Natural killer cell (primary cell): Measurements from ENCODE around the gene GLYATL2. TPM values are rescaled to one million over a fixed set of nuclear protein-coding genes. Genes with fewer than 3 reads are reported as not detected.

ENCODE experiments used
- ATAC-seq, 3 donors: fragments of 150-1000 bp in 2 of 3; fragments of 200-7000 bp in 1 of 3; cut with Tn5 transposase; 1 replicate in 1 of 3; 2 replicates in 2 of 3; pipeline ENCODE4 v1.10.0; 2021; ENCODE audit warnings: mild to moderate bottlenecking in 2 of 3, moderate library complexity in 2 of 3
- DNase-seq, 2 donors: peaks; one replicate each; pipeline versions ENCODE4 v3.0.0 to v3.0.0-alpha.2; 2013 to 2021; ENCODE audit warnings: mixed read lengths in 1 of 2
- H3K27ac ChIP-seq: one replicate; pipeline ENCODE4 v1.5.1; 2013; ENCODE audit warnings: mild to moderate bottlenecking, low read length
- H3K27me3 ChIP-seq: one replicate; pipeline ENCODE4 v1.6.1; 2013; ENCODE audit warnings: low read length; ENCODE audit not compliant: control insufficient read depth, insufficient read depth
- H3K36me3 ChIP-seq: one replicate; pipeline ENCODE4 v1.6.1; 2013; ENCODE audit warnings: low read length; ENCODE audit not compliant: control insufficient read depth, insufficient read depth
- H3K4me1 ChIP-seq: one replicate; pipeline ENCODE4 v1.6.1; 2013; ENCODE audit warnings: low read length; ENCODE audit not compliant: control insufficient read depth, insufficient read depth
- H3K4me3 ChIP-seq: one replicate; pipeline ENCODE4 v1.5.1; 2013; ENCODE audit warnings: low read length
- H3K9me3 ChIP-seq: one replicate; pipeline ENCODE4 v1.6.1; 2013; ENCODE audit warnings: low read length; ENCODE audit not compliant: control insufficient read depth, insufficient read depth
- H3K27ac Mint-ChIP-seq, 2 donors: one replicate each; pipeline ENCODE4 v1.8.0; 2022; ENCODE audit warnings: mild to moderate bottlenecking in 2 of 2, mixed read lengths in 2 of 2, moderate library complexity in 1 of 2
- H3K27me3 Mint-ChIP-seq, 2 donors: one replicate each; pipeline ENCODE4 v1.8.0; 2022; ENCODE audit warnings: low read depth in 2 of 2, mixed read lengths in 2 of 2
- H3K36me3 Mint-ChIP-seq: one replicate; pipeline ENCODE4 v1.8.0; 2022; ENCODE audit warnings: mixed read lengths
- H3K4me1 Mint-ChIP-seq, 2 donors: one replicate each; pipeline ENCODE4 v1.8.0; 2022; ENCODE audit warnings: mixed read lengths in 2 of 2
- H3K4me3 Mint-ChIP-seq: one replicate; pipeline ENCODE4 v1.8.0; 2022; ENCODE audit warnings: mild to moderate bottlenecking, moderate library complexity, mixed read lengths
- H3K9me3 Mint-ChIP-seq, 2 donors: one replicate each; pipeline ENCODE4 v1.8.0; 2022; ENCODE audit warnings: mixed read lengths in 2 of 2
- CTCF ChIP-seq: fragments of 200-600 bp; IDR thresholded peaks from one replicate; pipeline ENCODE4 v1.8.0; 2022; ENCODE audit warnings: antibody characterized with exemption
- WGBS: methylation state at CpG from one replicate; pipeline ENCODE4 v1.1.7; 2013; ENCODE audit warnings: missing lambda C conversion rate; ENCODE audit not compliant: insufficient coverage; 5-methylcytosine and 5-hydroxymethylcytosine counted together
- intact Hi-C: fragments of 100-400 bp; cut with micrococcal nuclease; formaldehyde crosslinking; loops from one replicate; pipeline ENCODE4 v1.14.2; 2022
- total RNA-seq, 4 donors: library from RNA; stranded (reverse); fragments of 120-200 nt in 1 of 4; gene quantifications; one replicate each; pipeline versions ENCODE4 v1.2.3 to v1.2.4, GENCODE V29; 2013 to 2022

GLYATL2 gene
- total RNA-seq, 3 donors from 2014 or later (not counting 1 experiment from before 2014, with no cell fraction given) = not detected

GRCh38 chr11:58832056-58832645, 12.4 kb downstream of the GLYATL2 start:
- TF ChIP-seq CTCF = no peak
- Mint-ChIP-seq H3K27ac (no peak overlapping the region), H3K36me3 (no peaks in the 10 kb centered on the region), H3K4me3 (no peak overlapping the region), H3K9me3 (no peaks in the 10 kb centered on the region), H3K4me1 (no peaks in the 10 kb centered on the region), H3K27me3 (peaks cover 0 to 5% of the 10 kb centered on the region in 2 donors)
- Histone ChIP-seq H3K4me3 (no peak overlapping the region), H3K9me3 (no peaks in the 10 kb centered on the region), H3K36me3 (no peaks in the 10 kb centered on the region), H3K27ac (no peak overlapping the region), H3K4me1 (no peaks in the 10 kb centered on the region), H3K27me3 (no peaks in the 10 kb centered on the region)
- intact Hi-C loops = no loop called here
- ATAC-seq (no peak), DNase-seq (no peak)
- no CpG with 5 or more reads among the region's 1 CpG for WGBS

- H3K4me3 ChIP-seq = no peak overlapping the region
- Mint-ChIP-seq H3K4me3 (no peak overlapping the region), H3K27me3 (peaks cover 0 to 5% of the 10 kb centered on the region in 2 donors), H3K4me1 (no peaks in the 10 kb centered on the region), H3K9me3 (no peaks in the 10 kb centered on the region), H3K27ac (no peak overlapping the region), H3K36me3 (no peaks in the 10 kb centered on the region)
- no peak overlapping the region for H3K27ac ChIP-seq
- no peak for ATAC-seq
- no peaks in the 10 kb centered on the region for H3K4me1 ChIP-seq
- WGBS = 54% methylated on average over 29 of the region's 31 CpGs
- DNase-seq = no peak
- no peaks in the 10 kb centered on the region for H3K36me3 ChIP-seq
- no peak for TF ChIP-seq CTCF
- intact Hi-C loops = no loop called here
- no peaks in the 10 kb centered on the region for H3K9me3 ChIP-seq
- no peaks in the 10 kb centered on the region for H3K27me3 ChIP-seq
Observed at GRCh38 chr11:58830673-58831301, 13.7 kb downstream of the GLYATL2 start.

- no peak for ATAC-seq
- H3K9me3 Mint-ChIP-seq = peaks cover 0 to 4% of the 10 kb centered on the region in 2 donors
- Histone ChIP-seq H3K27ac (no peak overlapping the region), H3K27me3 (no peaks in the 10 kb centered on the region), H3K4me1 (no peaks in the 10 kb centered on the region), H3K36me3 (no peaks in the 10 kb centered on the region), H3K4me3 (no peak overlapping the region), H3K9me3 (no peaks in the 10 kb centered on the region)
- no peak overlapping the region for H3K4me3 Mint-ChIP-seq
- no peak for DNase-seq
- no peaks in the 10 kb centered on the region for H3K4me1 Mint-ChIP-seq
- TF ChIP-seq CTCF = no peak
- H3K27me3 Mint-ChIP-seq = peaks cover 0 to 9% of the 10 kb centered on the region in 2 donors
- H3K36me3 Mint-ChIP-seq = no peaks in the 10 kb centered on the region
- intact Hi-C loops = no loop called here
- no peak overlapping the region for H3K27ac Mint-ChIP-seq
Observed at GRCh38 chr11:58829786-58830185, 14.7 kb downstream of the GLYATL2 start.

- H3K27ac ChIP-seq = no peak overlapping the region
- H3K9me3 Mint-ChIP-seq = peaks cover 4 to 13% of the 10 kb centered on the region in 2 donors
- no peak overlapping the region for H3K4me3 Mint-ChIP-seq
Observed at GRCh38 chr11:58813693-58814092, 30.8 kb downstream of the GLYATL2 start.

More at GRCh38 chr11:58813693-58814092, 30.8 kb downstream of the GLYATL2 start:
- Mint-ChIP-seq H3K4me1 (no peaks in the 10 kb centered on the region), H3K36me3 (peaks cover 6% of the 10 kb centered on the region), H3K27me3 (no peaks in the 10 kb centered on the region), H3K27ac (no peak overlapping the region)
- no peak for ATAC-seq
- no peak for DNase-seq
- Histone ChIP-seq H3K36me3 (no peaks in the 10 kb centered on the region), H3K4me1 (no peaks in the 10 kb centered on the region), H3K9me3 (peaks cover 10% of the 10 kb centered on the region), H3K27me3 (no peaks in the 10 kb centered on the region), H3K4me3 (no peak overlapping the region)
- no CpG with 5 or more reads among the region's 1 CpG for WGBS
- no peak for TF ChIP-seq CTCF
- intact Hi-C loops = no loop called here
